Choroid plexus epithelial cell (primary cell): Measurements from ENCODE around the gene TPMT.

ENCODE experiments used
- DNase-seq: peaks from one replicate; pipeline ENCODE4 v3.0.0-alpha.2; 2010; ENCODE audit warnings: low read depth
- H3K4me3 ChIP-seq: 2 replicates; pipeline ENCODE4 v1.5.1; 2011; ENCODE audit warnings: low read depth, mild to moderate bottlenecking, control low read depth, low read length, moderate library complexity
- CTCF ChIP-seq: conservative IDR thresholded peaks from 2 replicates; pipeline ENCODE4 v1.5.1; 2011; ENCODE audit warnings: low read depth, mild to moderate bottlenecking, control low read depth, inconsistent platforms, low read length, moderate library complexity

The TPMT gene

GRCh38 chr6:18171871-18172270 is 17.0 kb upstream of the TPMT start:
- no peak overlapping the region for H3K4me3 ChIP-seq
- TF ChIP-seq CTCF = no peak
- DNase-seq = no peak

- H3K4me3 ChIP-seq = no peak overlapping the region
- DNase-seq = no peak
- no peak for TF ChIP-seq CTCF
Measured at GRCh38 chr6:18168264-18168663, 13.4 kb upstream of the TPMT start.

GRCh38 chr6:18166312-18167036 is 11.6 kb upstream of the TPMT start:
- no peak for TF ChIP-seq CTCF
- no peak overlapping the region for H3K4me3 ChIP-seq
- no peak for DNase-seq

- H3K4me3 ChIP-seq = no peak overlapping the region
- DNase-seq = no peak
- no peak for TF ChIP-seq CTCF
Measured at GRCh38 chr6:18165751-18166150, 10.9 kb upstream of the TPMT start.

GRCh38 chr6:18162401-18162800 is 7.5 kb upstream of the TPMT start:
- no peak for DNase-seq
- no peak for TF ChIP-seq CTCF
- H3K4me3 ChIP-seq = no peak overlapping the region

GRCh38 chr6:18161431-18161830 is 6.6 kb upstream of the TPMT start:
- no peak overlapping the region for H3K4me3 ChIP-seq
- no peak for DNase-seq
- TF ChIP-seq CTCF = no peak

- DNase-seq = no peak
- H3K4me3 ChIP-seq = no peak overlapping the region
- no peak for TF ChIP-seq CTCF
Measured at GRCh38 chr6:18160911-18161310, 6.0 kb upstream of the TPMT start.
